Activated CD8-positive, alpha-beta memory T cell treated with anti-CD3 and anti-CD28 coated beads for 1 hour (primary cell): ENCODE results near the gene PRR23E.

Experiments
- DNase-seq, 2 donors: peaks; one replicate each; pipeline ENCODE4 v3.0.0-alpha.2; 2020; ENCODE audit warnings: low read depth in 1 of 2; ENCODE audit errors: extremely low read depth in 1 of 2

Gene PRR23E

DNA sequence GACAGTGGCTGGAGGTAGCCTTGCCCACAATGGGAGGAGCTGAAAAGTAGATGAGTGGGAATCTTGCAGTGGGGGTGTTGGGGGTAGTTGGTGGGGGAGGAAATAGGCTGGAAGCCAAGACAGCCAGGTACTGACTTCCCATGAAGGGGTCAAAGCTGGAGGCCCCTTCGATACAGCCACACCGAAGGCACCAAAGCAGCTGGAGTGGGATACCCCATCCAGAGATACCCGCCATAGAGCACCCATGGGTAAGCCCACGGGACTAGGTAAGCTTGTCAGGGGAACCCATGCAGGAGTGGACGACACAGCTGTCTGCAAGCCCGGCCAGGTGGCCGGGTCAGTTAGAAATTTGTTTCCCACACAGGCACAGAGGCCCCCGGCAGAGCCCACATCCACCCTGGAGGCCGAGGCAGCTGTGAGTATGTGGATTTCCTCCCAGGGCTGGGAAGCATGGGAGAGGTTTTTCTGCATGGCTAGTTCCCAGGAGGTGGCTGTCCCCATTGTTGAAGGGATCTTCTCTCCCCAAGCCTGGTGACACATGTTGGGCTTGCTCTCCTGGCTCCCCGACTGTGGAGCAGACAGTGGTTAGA, 28.6 kb downstream of the PRR23E start:
- DNase-seq, result no peak

DNA sequence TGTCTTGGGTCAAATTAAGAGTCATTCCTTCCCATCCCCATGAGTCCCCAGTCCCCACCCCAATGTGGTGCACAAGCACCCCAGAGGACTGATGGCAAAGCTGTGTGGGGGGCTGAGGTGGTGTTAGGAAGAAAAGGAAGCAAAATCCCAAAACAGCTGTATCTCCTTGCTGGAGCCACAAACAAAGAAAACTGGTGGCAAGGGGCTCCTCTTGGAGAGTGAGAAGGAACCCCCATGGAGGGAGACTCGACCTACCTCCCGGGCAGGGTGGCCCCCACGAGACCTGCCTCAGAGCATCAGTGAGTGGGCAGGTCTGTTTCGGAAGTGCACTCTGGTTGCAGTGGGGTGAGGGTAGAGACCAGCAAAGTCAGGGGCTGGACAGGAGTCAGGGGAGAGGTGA, 29.2 kb downstream of the PRR23E start:
- DNase-seq, result no peak

DNA sequence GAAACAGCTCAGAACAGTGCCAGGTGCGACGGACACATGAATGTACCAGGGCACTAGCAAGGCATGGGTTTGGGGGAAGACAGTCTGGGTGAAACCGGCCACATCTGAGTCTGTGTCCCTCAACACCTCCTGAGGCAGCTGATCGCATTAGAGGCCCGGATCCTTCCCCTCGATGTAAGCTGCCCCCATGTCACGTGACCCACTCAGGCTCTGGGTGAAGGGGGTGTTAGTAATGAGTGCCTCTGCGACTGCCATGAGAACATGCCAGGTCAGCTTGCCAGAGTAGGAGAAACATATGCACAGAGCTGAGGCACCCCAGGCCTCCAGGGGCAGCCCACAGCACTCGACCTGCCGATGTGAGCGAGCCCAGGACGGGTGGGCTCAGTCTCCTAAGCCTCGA, 29.7 kb downstream of the PRR23E start:
- DNase-seq, result no peak

DNA sequence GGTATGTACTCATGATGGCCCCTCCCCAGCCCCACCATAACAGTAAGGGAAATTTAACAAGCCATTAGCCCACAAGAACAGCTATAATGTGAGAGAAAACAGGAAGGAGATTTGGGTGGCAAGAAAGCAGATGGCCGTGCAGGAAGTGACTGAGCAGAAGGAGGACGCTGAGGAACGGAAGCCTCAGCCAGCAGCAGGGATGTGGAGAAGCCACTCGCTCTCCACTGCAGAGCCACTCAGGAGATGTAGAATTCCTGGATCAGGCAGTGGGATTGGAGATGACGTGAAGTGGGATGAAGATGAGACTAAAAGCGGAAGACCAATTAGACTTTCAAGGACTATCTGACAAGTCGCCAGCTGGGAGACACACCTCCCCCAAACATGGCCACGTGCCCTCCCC, 31.2 kb downstream of the PRR23E start:
- no peak for DNase-seq

DNA sequence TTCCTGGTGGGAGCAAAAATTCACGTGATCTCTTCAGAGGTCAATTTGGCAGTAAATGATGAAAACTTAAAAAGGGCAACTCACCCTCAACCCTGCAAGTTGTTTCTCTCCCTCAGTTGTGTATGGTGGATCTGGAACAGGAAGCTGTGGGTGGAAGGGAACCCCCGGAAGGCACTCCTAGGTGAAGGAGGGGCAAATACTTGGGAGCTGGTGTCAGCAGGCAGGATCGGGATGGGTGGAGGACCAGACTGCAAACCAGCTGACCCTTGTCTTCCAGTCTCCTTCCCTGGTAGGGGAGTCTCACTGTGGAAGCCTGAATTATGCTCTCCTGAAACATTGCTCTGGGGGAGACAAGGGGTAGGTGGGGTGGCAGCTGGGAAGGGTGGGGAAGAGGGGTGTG, 33.5 kb downstream of the PRR23E start:
- no peak for DNase-seq

GRCh38 chr3:127226946-127227842, 34.3 kb downstream of the PRR23E start:
- DNase-seq, result no peak

GRCh38 chr3:127228866-127229265, 35.9 kb downstream of the PRR23E start:
- DNase-seq, result no peak

GRCh38 chr3:127233371-127233770, 40.4 kb downstream of the PRR23E start:
- DNase-seq, result no peak

- no peak for DNase-seq
These were observed 41.8 kb downstream of the PRR23E start for GRCh38 chr3:127234778-127235177.

DNA sequence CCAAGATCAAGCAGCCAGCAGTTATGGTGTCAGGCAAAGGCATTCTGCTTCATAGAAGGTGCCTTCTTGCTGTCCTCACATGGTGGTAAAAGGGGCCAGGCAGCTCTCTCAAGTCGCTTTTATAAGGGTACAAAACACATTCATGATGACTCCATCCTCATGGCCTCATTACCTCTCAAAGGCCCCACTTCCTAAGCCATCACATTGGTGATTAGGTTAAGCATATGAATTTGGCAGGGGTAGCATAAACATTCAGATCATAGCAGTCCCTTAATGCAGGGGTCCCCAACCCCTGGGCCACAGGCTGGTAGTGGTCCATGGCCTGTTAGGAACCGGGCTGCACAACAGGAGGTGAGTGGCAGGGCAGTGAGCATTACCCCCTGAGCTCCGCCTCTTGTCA, 42.8 kb downstream of the PRR23E start:
- DNase-seq, result no peak

DNA sequence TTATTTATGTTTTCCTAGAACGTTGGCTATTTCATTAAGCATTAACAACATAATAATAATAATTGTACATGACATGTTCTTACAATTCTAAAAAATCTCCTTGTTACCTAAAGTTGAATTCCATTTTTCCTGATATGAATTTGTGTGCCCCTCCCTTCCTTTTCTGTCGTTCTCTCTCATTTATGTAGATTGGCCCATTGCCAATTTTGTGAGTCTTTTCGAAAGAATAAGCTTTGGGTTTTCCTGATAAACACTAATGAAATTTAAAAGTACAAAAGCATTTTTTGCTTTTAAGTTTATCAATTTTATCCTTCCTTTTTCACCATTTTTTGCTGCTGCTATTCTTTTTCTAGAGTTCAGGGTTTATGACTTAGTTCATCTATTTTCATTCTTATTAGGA, 44.9 kb downstream of the PRR23E start:
- no peak for DNase-seq

DNA sequence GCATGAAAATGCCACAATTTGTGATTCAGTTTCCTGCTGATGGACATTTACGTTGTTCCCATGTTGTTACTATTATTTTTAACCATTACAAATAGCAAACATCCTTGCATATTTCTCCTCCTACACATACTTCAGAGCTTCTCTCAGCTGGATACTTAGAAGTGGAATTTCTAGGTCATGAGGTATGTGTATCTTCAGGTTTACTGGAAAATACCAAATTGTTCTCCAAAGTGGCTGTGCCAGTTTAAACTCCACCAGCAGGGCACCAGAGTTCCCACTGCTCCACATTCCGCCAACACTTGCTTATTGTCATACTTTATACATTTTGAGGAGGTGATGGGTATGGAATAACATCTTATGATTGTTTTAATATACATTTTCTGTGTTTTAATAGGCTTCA, 45.7 kb downstream of the PRR23E start:
- DNase-seq, result no peak

- DNase-seq, result no peak
These were observed 54.4 kb downstream of the PRR23E start for GRCh38 chr3:127247292-127247691.
